Large intestine (tissue), 3 donors: ENCODE results near the gene PLEKHA5. TPM values are rescaled to one million over a fixed set of nuclear protein-coding genes. Genes with fewer than 3 reads are reported as not detected.

ENCODE experiments used
- DNase-seq, 2 donors: peaks; one replicate each; pipeline versions ENCODE4 v3.0.0 to v3.0.0-alpha.2; 2013
- H3K27ac ChIP-seq: one replicate; pipeline ENCODE4 v1.5.1; 2013; ENCODE audit warnings: low read length
- H3K27me3 ChIP-seq: 2 replicates; pipeline ENCODE4 v1.6.1; 2013; ENCODE audit warnings: low read length; ENCODE audit not compliant: control insufficient read depth, insufficient read depth
- H3K36me3 ChIP-seq: 2 replicates; pipeline ENCODE4 v1.6.1; 2013; ENCODE audit warnings: low read length; ENCODE audit not compliant: control insufficient read depth, insufficient read depth
- H3K4me1 ChIP-seq: one replicate; pipeline ENCODE4 v1.6.1; 2013; ENCODE audit warnings: low read length; ENCODE audit not compliant: control insufficient read depth, insufficient read depth
- H3K4me3 ChIP-seq: one replicate; pipeline ENCODE4 v1.5.1; 2013; ENCODE audit warnings: low read length
- H3K9me3 ChIP-seq: one replicate; pipeline ENCODE4 v1.6.1; 2013; ENCODE audit warnings: mild to moderate bottlenecking, low read depth, low read length, moderate library complexity; ENCODE audit not compliant: control insufficient read depth
- WGBS: methylation state at CpG from one replicate; pipeline ENCODE4 v1.1.5; 2013; ENCODE audit warnings: low lambda C conversion rate; ENCODE audit not compliant: insufficient coverage; 5-methylcytosine and 5-hydroxymethylcytosine counted together
- polyA plus RNA-seq: library from polyadenylated mRNA; unstranded; fragments of 120-200 nt; gene quantifications from one replicate; pipeline ENCODE4 v1.2.1, GENCODE V29; 2013

PLEKHA5 gene
- polyA plus RNA-seq, 1 donor: 43.8 TPM

DNA sequence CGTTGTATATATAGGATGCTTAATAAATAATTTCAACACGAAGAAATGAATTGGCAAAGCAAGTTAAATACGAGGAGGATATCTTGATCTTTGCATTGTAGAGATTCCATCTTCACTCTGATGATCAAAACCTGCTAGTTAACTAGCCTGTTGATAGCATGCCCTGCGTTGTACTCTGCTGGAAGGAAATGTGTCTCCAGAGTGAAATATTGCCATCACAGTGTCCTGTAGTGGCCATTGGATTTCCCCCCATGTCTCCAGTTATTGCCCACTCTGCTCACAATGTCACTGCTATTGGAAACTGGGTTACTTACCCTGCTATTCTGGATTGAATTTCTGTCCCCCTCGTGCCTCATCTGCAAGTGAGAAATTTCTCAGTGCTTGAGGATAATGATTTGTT is 109.6 kb downstream of the PLEKHA5 start:
- H3K27me3 ChIP-seq: no peaks in the 10 kb centered on the region
- WGBS: no CpG with 5 or more reads among the region's 5 CpGs
- no peaks in the 10 kb centered on the region for H3K9me3 ChIP-seq
- peaks cover 6% of the 10 kb centered on the region for H3K4me1 ChIP-seq
- DNase-seq: no peak
- H3K36me3 ChIP-seq: no peaks in the 10 kb centered on the region
- no peak overlapping the region for H3K27ac ChIP-seq
- no peak overlapping the region for H3K4me3 ChIP-seq

- Histone ChIP-seq H3K4me3 (no peak overlapping the region), H3K27me3 (no peaks in the 10 kb centered on the region), H3K36me3 (no peaks in the 10 kb centered on the region), H3K9me3 (no peaks in the 10 kb centered on the region), H3K4me1 (peaks cover 5% of the 10 kb centered on the region), H3K27ac (no peak overlapping the region)
- DNase-seq: no peak
- WGBS: 89% methylated on average over 4 of the region's 6 CpGs
These were observed 110.2 kb downstream of the PLEKHA5 start for GRCh38 chr12:19239616-19240234.

DNA sequence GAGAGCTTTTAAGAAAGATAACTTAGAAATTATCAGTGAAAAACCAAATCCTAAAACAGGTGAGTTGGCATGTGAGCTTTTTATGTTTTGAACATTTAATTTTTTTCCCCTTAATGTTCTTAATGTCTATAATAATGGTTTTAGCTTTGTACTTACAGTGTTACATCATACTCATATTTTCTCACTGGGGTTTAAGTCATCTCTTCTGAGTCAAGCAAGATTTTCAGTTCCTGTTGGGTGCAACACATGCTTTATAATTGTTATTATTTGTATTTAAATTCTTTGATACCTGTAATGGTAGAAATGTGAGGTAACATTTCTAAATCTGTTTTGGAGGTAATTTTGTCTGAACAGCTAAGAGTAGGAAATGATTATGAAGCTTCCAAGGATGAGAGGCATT is 113.0 kb downstream of the PLEKHA5 start:
- H3K27me3 ChIP-seq: no peaks in the 10 kb centered on the region
- H3K9me3 ChIP-seq: no peaks in the 10 kb centered on the region
- DNase-seq: no peak
- no peak overlapping the region for H3K4me3 ChIP-seq
- H3K27ac ChIP-seq: no peak overlapping the region
- H3K36me3 ChIP-seq: no peaks in the 10 kb centered on the region
- H3K4me1 ChIP-seq: no peaks in the 10 kb centered on the region

DNA sequence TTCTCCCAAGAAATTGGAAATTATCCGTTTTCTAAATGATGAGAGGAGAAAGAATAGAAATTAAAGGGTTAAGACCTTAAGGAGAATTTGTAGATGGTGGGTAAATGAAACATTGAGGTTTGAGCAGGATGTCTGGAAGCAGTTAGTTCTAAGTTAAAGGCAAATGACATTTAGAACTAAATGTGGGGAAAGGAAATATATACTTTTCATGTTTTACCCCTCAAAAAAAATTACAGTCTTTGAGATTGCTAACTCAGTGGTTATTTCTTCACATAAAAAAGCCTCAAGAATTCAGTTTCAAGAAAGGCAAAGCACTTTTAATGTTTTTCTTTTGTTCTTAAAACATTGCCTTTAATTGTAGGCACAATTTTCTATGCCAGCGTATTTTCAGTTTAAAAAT is 114.0 kb downstream of the PLEKHA5 start:
- Histone ChIP-seq H3K36me3 (no peaks in the 10 kb centered on the region), H3K27me3 (no peaks in the 10 kb centered on the region), H3K4me1 (no peaks in the 10 kb centered on the region), H3K27ac (no peak overlapping the region), H3K4me3 (no peak overlapping the region), H3K9me3 (no peaks in the 10 kb centered on the region)
- no peak for DNase-seq
- WGBS: 80% methylated on average over 2 of the region's 2 CpGs

GRCh38 chr12:19244312-19244711 is 114.8 kb downstream of the PLEKHA5 start:
- H3K27ac ChIP-seq: no peak overlapping the region
- no peaks in the 10 kb centered on the region for H3K4me1 ChIP-seq
- no peaks in the 10 kb centered on the region for H3K9me3 ChIP-seq
- no peaks in the 10 kb centered on the region for H3K36me3 ChIP-seq
- no peaks in the 10 kb centered on the region for H3K27me3 ChIP-seq
- DNase-seq: no peak
- no peak overlapping the region for H3K4me3 ChIP-seq

DNA sequence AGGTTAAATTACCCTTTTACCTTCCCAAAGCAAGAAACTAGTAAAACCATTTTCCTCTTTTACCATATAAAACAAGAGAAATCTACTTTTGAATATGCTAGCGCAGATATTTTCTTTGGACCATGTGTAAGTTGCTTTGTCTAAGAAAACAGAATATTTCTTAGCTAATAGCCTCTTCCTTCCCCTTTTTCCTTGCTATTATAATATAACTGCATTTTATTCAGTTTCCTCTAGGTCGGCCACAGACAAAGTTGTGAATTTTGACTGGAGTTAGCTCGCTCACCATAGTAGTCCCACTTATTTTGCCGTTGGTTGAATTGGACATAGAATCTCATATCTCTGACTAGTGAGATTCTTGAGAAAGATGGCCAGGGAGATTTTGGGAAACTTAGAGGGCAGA is 115.6 kb downstream of the PLEKHA5 start:
- no peak overlapping the region for H3K27ac ChIP-seq
- H3K4me3 ChIP-seq: no peak overlapping the region
- H3K27me3 ChIP-seq: no peaks in the 10 kb centered on the region
- WGBS: 100% methylated on average over 1 of the region's 4 CpGs
- DNase-seq: no peak
- no peaks in the 10 kb centered on the region for H3K36me3 ChIP-seq
- H3K4me1 ChIP-seq: no peaks in the 10 kb centered on the region
- no peaks in the 10 kb centered on the region for H3K9me3 ChIP-seq

GRCh38 chr12:19245666-19246065 is 116.1 kb downstream of the PLEKHA5 start:
- Histone ChIP-seq H3K27me3 (no peaks in the 10 kb centered on the region), H3K4me3 (no peak overlapping the region), H3K36me3 (no peaks in the 10 kb centered on the region), H3K9me3 (no peaks in the 10 kb centered on the region), H3K4me1 (no peaks in the 10 kb centered on the region), H3K27ac (no peak overlapping the region)
- 0% methylated on average over 1 of the region's 7 CpGs for WGBS
- DNase-seq: no peak

- Histone ChIP-seq H3K36me3 (no peaks in the 10 kb centered on the region), H3K27me3 (no peaks in the 10 kb centered on the region), H3K4me1 (no peaks in the 10 kb centered on the region), H3K9me3 (no peaks in the 10 kb centered on the region), H3K4me3 (no peak overlapping the region), H3K27ac (no peak overlapping the region)
- no CpG with 5 or more reads among the region's 4 CpGs for WGBS
- DNase-seq: no peak
These were observed 117.4 kb downstream of the PLEKHA5 start for GRCh38 chr12:19246933-19247332.

GRCh38 chr12:19248929-19249602 is 119.5 kb downstream of the PLEKHA5 start:
- WGBS: 100% methylated on average over 1 of the region's 3 CpGs
- no peaks in the 10 kb centered on the region for H3K27me3 ChIP-seq

DNA sequence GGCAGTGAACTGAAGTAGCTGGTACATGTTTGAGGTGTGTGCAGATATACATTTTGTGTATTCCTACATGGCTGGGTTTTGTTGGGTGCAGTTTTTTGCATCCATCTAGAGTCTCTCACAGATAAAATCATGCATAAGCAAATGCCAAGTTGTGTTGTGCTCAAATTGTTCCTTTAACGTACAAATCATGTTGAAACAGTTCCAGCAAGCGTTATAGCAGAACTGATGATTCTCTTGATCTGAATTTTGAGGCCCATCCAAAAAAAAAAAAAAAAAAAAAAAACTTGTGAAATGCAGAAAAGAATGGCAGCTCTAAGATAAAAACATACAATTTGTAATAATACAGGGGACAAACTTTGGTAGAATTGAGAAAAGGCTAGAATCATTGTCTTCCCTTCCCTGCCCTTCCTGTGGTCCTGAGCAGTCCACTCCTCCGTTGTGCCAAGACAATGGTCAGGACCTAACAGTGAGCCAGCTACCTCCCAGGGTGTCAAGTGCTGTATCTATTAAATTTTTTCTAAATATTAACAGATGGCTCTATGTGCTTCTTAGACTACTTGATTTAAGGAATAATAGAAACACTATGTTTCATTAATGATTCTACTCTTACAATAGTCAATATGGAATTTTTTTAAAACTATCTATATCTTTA is 122.1 kb downstream of the PLEKHA5 start:
- no peaks in the 10 kb centered on the region for H3K9me3 ChIP-seq
- no peaks in the 10 kb centered on the region for H3K4me1 ChIP-seq
- WGBS: 94% methylated on average over 2 of the region's 3 CpGs
- no peak overlapping the region for H3K27ac ChIP-seq
- H3K36me3 ChIP-seq: peaks cover 3% of the 10 kb centered on the region
- H3K27me3 ChIP-seq: no peaks in the 10 kb centered on the region
- DNase-seq: no peak
- no peak overlapping the region for H3K4me3 ChIP-seq

More at GRCh38 chr12:19248929-19249602, 119.5 kb downstream of the PLEKHA5 start:
- Histone ChIP-seq H3K36me3 (no peaks in the 10 kb centered on the region), H3K4me3 (no peak overlapping the region), H3K27ac (no peak overlapping the region), H3K4me1 (no peaks in the 10 kb centered on the region), H3K9me3 (no peaks in the 10 kb centered on the region)
- DNase-seq: no peak

DNA sequence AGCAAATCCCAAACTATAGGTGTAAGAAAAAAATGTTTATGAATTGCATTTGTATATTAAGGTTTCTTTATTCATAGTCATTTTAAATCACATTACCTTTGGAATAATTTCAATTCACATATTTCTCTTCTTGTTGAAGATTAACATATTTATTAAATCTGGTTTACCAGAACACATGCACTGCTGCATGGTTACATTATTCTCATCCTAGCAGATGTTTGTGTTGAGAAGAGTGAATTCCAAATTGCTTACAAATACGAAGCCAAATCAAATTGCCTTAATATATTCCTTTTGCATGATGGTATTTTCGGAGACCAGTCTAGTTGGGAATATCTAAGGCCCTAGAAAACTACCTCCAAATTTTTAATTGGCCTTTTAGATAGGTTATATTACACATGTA is 130.6 kb downstream of the PLEKHA5 start:
- WGBS: 100% methylated on average over 1 of the region's 2 CpGs

More for the DNA sequence above, 130.6 kb downstream of the PLEKHA5 start:
- Histone ChIP-seq H3K4me1 (no peaks in the 10 kb centered on the region), H3K36me3 (peaks cover 21% of the 10 kb centered on the region), H3K4me3 (no peak overlapping the region), H3K9me3 (no peaks in the 10 kb centered on the region), H3K27me3 (no peaks in the 10 kb centered on the region), H3K27ac (no peak overlapping the region)
- DNase-seq: no peak
